ENCODE measurements around the gene CNOT6L. TPM values are rescaled to one million over a fixed set of nuclear protein-coding genes. Genes with fewer than 3 reads are reported as not detected.
"Not testable (repeated sequence)": the region's sequence is repeated elsewhere in the genome, so short reads cannot be mapped to it uniquely, and the experiment has no call there.

CNOT6L gene
- total and polyA plus RNA-seq, 3 donors from 2014 or later: 21.0 to 25.7 (median 23.1) TPM

DNA sequence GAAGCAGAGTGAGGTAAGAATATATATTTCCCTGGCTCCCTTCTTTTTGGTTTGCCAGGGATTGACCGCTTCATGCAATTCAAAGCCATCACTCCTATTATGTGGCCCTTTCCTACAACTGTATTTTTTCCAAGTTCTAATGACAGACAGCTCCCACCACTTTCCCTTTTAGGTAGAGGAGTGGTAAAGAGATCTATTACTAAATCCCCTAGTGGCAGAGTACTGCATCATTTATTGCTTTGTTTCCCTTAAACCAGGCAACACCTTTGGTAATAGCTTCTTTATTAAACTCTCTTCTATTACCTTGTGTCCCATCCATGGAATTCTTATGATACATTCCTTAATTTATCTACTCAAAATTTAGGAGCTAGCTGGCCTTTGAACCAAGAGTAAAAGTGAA, 90.7 kb downstream of the CNOT6L start:
- 85 to 96% methylated on average over 1 of the region's 1 CpG for WGBS, 2 donors
- no peak for DNase-seq
- Histone ChIP-seq H3K36me3 (ENCODE audit: low read depth, missing control alignments) (no peaks in the 10 kb centered on the region), H3K27ac (no peak overlapping the region), H3K4me3 (no peak overlapping the region), H3K27me3 (no peaks in the 10 kb centered on the region), H3K9me3 (no peaks in the 10 kb centered on the region), H3K4me1 (no peaks in the 10 kb centered on the region)
- intact Hi-C loops (cut with DNase I; ENCODE audit: low total_unique reads): no loop called here
- TF ChIP-seq, protein P1, sequence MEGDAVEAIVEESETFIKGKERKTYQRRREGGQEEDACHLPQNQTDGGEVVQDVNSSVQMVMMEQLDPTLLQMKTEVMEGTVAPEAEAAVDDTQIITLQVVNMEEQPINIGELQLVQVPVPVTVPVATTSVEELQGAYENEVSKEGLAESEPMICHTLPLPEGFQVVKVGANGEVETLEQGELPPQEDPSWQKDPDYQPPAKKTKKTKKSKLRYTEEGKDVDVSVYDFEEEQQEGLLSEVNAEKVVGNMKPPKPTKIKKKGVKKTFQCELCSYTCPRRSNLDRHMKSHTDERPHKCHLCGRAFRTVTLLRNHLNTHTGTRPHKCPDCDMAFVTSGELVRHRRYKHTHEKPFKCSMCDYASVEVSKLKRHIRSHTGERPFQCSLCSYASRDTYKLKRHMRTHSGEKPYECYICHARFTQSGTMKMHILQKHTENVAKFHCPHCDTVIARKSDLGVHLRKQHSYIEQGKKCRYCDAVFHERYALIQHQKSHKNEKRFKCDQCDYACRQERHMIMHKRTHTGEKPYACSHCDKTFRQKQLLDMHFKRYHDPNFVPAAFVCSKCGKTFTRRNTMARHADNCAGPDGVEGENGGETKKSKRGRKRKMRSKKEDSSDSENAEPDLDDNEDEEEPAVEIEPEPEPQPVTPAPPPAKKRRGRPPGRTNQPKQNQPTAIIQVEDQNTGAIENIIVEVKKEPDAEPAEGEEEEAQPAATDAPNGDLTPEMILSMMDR (IDR thresholded peaks at IDR 0.05): no peak
- no peak for TF ChIP-seq POLR2A (IDR thresholded peaks at IDR 0.05)

DNA sequence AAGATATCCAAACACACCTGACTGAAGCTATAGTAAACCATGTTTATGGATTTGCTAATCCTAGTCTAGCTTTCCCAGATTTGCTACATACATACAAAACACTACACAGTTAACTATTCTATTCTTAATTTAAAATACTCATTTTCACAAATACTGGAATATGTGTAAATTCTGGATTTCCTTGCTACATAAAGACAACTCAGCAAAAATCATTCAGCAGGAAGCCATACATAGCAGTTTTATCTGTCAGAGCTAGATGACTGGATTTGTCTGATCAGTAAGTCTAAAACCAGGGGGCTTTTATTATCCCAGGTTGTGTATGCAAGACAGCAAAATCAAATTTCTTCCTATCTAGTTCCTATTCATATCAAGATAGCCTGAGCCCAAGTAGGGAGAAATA, 98.1 kb downstream of the CNOT6L start:
- H3K4me1 ChIP-seq: no peaks in the 10 kb centered on the region
- TF ChIP-seq, protein P1 (IDR thresholded peaks at IDR 0.05): no peak
- no peak for TF ChIP-seq POLR2A (IDR thresholded peaks at IDR 0.05)
- H3K9me3 ChIP-seq: no peaks in the 10 kb centered on the region
- H3K4me3 ChIP-seq: no peak overlapping the region
- no peaks in the 10 kb centered on the region for H3K27me3 ChIP-seq
- H3K27ac ChIP-seq: no peak overlapping the region
- intact Hi-C loops (cut with DNase I; ENCODE audit: low total_unique reads): no loop called here
- DNase-seq: no peak
- H3K36me3 ChIP-seq (ENCODE audit: low read depth, missing control alignments): no peaks in the 10 kb centered on the region

DNA sequence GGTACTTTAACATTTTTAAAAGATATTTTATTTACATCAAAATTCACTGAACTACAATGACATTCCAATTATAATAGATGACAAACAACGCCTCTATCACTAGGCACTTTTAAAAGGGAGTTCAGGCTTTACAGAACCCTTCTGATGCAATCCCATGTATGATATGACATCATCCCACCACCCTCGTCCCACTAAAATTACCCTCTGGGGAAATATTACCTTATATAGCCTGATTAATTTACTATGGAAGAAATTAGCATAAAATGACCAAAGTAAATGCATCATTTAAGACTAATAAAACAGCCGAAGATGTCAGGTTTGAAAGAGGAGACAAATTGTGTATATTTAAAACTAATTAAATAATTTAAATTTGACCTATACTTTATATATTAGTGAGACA, 100.7 kb downstream of the CNOT6L start:
- H3K4me1 ChIP-seq; H3K9me3 ChIP-seq; H3K27me3 ChIP-seq; intact Hi-C loops (cut with DNase I; ENCODE audit: low total_unique reads); H3K27ac ChIP-seq; DNase-seq; H3K4me3 ChIP-seq; H3K36me3 ChIP-seq (ENCODE audit: low read depth, missing control alignments): not testable (repeated sequence)
- 78 to 89% methylated on average over 3 of the region's 3 CpGs for WGBS, 2 donors

DNA sequence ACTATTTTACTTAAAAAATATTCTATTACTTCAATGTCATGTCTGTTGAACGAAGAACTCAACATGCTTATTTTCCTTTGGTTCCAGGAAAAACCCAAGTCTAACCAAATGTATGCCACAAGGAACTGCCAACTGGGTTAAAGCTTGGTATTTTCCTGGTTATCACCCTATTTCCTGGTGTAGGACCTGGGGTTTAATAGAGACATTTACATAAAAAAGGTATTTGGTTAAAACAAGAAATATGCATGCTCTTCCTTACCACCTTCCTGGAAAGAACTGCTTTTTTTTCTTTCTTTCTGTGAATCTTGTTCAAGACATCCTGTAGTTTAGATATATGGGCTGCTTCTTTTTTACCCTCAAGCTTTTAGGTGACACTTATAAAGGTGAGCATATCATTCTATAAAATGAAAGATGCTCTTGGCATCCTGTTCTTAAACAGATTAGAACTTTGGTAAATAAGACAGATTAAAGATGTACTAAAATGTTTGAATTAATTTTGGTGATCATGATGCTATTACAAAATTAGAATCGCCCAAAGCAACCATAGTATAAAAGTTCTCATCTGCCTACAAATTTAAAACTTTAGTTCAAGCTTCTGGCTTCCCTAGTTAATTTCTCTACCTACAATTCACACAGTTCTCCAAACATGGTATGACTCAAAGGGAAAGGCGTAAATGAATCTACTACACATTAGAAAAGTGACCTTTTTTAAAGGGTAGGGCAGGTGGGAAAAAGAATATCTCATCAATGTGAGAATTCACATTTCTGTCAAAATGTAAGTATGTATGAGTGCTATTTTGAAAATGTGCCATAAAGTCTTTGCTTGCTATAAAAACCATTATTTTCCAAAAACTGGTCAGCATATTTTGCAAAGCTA, 103.5 kb downstream of the CNOT6L start:
- no peak for DNase-seq
- TF ChIP-seq POLR2A (IDR thresholded peaks at IDR 0.05): no peak
- TF ChIP-seq, protein P1 (IDR thresholded peaks at IDR 0.05): no peak
- 87 to 91% methylated on average over 3 of the region's 3 CpGs for WGBS, 2 donors
- Histone ChIP-seq H3K4me1 (no peaks in the 10 kb centered on the region), H3K27me3 (no peaks in the 10 kb centered on the region), H3K36me3 (ENCODE audit: low read depth, missing control alignments) (no peaks in the 10 kb centered on the region), H3K27ac (no peak overlapping the region), H3K9me3 (no peaks in the 10 kb centered on the region), H3K4me3 (no peak overlapping the region)
- intact Hi-C loops (cut with DNase I; ENCODE audit: low total_unique reads): no loop called here

DNA sequence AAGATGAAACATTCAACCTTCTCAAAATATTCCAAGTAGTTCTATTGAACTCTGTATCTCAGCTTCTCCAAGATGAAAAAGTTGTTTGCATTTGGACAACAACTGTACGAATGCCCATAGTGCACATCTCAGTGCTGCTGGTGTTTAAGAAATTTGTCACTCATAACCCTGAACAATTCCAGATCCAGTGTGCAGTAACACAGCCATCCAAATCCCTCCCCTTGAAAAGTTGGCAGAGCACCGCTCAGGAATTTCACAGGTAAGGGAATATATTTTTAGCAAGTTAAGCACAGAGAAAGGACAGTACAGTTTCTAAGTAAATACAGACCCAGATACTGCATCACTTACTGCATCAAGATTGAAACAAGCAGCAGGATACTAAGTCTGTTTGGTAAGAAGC, 104.7 kb downstream of the CNOT6L start:
- no peaks in the 10 kb centered on the region for H3K4me1 ChIP-seq
- no peaks in the 10 kb centered on the region for H3K27me3 ChIP-seq
- 79 to 89% methylated on average over 2 of the region's 2 CpGs for WGBS, 2 donors
- no peak for DNase-seq
- no peak overlapping the region for H3K27ac ChIP-seq
- intact Hi-C loops (cut with DNase I; ENCODE audit: low total_unique reads): no loop called here
- no peaks in the 10 kb centered on the region for H3K9me3 ChIP-seq
- no peak for TF ChIP-seq POLR2A (IDR thresholded peaks at IDR 0.05)
- TF ChIP-seq, protein P1 (IDR thresholded peaks at IDR 0.05): no peak
- H3K36me3 ChIP-seq (ENCODE audit: low read depth, missing control alignments): no peaks in the 10 kb centered on the region
- H3K4me3 ChIP-seq: no peak overlapping the region
